RPMI7951 (cell line): ENCODE data around the gene BICRA. TPM values are rescaled to one million over a fixed set of nuclear protein-coding genes. Genes with fewer than 3 reads are reported as not detected.

ENCODE experiments used
- DNase-seq: peaks from one replicate; pipeline ENCODE4 v3.0.0-alpha.2; 2012; ENCODE audit warnings: low read depth
- total RNA-seq: library from RNA; depleted of rRNA; stranded (reverse); fragments of >200 nt; shearing (Covaris generic); gene quantifications from 2 replicates; pipeline ENCODE4 v1.2.3, GENCODE V29; 2014

The BICRA gene
- total RNA-seq, 1 experiment from 2014 or later = 4.4 TPM

- DNase-seq = no peak
These were observed 7.6 kb upstream of the BICRA start for GRCh38 chr19:47601180-47601904.

GRCh38 chr19:47603706-47604565, 5.0 kb upstream of the BICRA start:
- no peak for DNase-seq

DNA sequence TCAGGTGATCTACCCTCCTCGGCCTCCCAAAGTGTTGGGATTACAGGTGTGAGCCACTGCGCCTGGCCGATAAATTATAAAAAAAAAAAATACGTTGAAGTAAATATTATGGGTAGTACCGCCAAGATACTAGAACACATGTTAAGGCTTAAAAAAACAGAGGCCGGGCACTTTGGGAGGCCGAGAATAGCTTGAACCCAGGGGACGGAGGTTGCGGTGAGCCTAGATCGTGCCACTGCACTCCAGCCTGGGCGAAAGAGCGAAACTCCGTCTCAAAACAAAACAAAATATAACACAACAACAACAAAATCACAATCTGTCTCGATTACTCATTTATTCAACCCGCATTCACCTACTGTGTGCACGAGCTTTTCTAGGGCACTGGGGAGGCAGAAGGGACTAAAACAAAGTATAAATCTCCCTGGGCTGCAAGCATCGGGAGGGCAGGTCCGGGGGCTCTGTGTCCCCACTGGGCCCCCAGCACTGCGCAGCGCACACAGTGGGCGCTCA, 1.3 kb upstream of the BICRA start:
- DNase-seq = no peak

GRCh38 chr19:47608074-47608918, 638 bp upstream of the BICRA start:
- peak; percentile 93 for DNase-seq

GRCh38 chr19:47609906-47610894, 1.3 kb downstream of the BICRA start:
- peak; percentile 56 for DNase-seq

DNA sequence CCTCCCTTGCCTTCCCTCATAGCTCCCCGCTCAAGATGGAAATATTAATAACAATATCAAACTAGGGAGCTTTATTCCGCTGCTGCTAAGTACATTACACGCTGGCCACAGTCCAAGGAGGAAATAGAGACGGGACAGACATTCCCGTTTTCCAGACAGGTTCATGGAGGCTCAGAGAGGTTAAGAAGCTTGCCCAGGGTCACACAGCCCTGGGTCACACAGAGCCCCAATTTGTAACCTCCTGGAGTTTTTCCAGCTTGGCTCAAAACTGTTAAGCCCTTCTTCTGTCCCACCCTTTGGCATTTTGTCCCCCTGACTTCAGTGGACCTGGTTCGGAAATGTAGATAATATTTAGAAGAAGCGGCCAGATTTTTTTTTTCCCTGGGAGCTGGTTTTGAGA, 2.0 kb downstream of the BICRA start:
- no peak for DNase-seq

- no peak for DNase-seq
These were observed 4.5 kb downstream of the BICRA start for GRCh38 chr19:47613165-47614020.

GRCh38 chr19:47614021-47614295, 5.0 kb downstream of the BICRA start:
- DNase-seq = no peak

DNA sequence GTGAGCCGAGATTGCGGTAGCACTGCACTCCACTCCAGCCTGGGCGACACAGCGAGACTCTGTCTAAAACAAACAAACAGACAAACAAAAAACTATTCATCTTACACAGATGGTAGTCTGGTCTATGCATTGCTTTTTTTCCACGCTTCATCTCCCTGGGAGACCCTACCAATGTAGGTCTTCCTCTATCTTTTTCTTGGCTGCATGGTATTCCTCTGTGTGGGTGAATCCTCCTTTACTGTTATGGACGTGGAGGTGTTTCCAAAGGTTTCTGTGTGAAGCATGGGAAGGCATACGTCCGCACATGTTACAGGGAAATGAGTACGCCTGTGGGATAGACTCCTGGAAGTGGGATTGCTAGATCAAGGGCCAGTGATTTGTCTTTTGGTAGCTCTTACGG, 5.6 kb downstream of the BICRA start:
- no peak for DNase-seq

DNA sequence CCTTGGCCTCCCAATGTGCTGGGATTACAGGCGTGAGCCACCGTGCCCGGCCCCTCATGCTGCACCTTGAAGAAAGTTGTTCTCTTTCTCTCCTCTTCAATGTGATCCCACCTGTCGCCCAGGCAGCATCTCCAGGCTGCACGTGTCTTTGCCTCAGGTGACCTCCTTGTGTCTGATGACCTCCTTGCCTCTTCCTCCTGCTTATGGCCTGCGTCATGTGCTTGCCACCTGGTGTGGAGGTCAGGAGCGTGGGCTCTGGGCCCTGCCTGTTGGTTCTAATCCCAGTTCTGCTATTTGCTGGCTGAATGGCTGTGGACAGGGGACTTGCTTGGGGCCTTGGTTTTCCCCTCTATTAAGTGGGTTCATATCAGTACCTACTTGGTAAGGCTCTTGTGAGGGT, 6.3 kb downstream of the BICRA start:
- no peak for DNase-seq

DNA sequence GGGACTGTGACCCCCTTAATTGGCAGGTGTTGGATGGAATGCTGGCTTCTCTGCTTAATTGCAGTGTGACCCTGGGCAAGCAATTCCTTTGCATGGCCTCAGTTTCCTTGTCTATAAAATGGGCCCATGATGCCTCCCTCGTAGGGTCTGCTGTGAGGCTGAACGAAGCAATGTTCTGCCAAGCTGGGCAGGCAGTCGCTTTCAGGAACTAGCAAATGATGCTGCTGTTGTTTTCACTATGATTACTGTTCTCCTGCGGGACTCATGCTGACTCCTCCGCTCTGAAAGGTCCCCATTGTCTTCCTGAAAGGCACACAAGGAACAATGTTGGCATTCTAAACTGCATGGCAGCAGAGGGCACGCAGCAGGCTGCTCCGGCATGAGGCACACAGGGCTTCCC, 6.8 kb downstream of the BICRA start:
- no peak for DNase-seq

DNA sequence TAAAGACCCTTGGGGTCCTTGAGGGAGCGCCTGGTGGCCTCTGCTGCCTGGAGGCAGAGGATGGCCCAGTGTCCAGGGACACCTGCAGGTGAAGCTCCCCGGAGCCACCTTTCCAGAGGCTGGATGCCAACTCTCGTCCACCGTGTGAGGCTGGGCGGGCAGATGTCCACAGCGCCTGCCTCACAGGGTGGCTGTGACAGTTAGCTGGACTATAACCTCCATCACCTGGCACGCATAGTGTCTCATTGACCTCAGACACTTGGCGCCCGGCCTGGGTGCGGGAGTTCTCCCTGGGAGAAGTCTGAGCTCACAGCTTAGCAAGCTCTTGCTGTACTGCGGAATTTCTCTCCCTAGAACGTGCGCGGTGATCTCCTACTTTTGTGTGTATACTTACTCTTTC, 9.8 kb downstream of the BICRA start:
- no peak for DNase-seq

GRCh38 chr19:47619763-47620162, 10.8 kb downstream of the BICRA start:
- no peak for DNase-seq

GRCh38 chr19:47623151-47623920, 14.4 kb downstream of the BICRA start:
- no peak for DNase-seq

DNA sequence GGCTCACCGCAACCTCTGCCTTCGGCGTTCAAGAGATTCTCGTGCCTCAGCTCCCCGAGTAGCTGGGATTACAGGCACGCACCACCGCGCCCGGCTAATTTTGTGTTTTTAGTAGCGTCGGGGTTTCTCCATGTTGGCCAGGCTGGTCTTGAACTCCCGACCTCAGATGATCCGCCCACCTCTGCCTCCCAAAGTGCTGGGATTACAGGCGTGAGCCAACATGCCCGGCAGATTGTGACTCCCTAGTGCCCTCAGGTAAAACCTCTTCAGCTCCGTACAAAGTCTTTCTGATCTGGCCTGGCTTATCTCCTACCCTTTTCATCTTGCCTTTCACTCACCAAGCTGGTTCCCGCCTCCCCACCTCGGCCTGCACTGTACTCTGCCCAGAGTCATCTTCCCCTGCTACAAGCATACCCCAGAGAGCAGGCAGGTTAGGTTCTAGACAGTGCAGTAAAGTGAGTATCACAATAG, 15.0 kb downstream of the BICRA start:
- DNase-seq = no peak

DNA sequence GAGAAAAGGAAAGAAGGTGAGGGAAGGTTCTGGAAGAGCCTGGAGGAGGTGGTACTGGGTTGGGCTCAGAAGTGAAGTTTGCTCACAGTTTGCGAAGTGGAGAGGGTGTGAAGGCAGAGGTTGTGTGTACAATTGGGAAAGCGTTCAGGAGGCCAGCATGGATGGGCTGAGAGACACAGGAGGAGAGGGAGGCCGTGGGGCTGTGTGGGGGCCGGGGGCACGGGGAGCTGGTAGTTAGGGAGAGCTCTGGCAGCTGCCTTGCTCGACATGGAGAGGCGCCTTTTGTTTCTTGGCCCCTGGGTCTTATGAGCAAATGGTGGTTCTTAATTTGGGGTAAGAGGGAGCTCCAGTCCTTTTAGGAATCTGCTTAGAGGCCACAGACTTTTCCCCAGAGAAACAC, 16.7 kb downstream of the BICRA start:
- no peak for DNase-seq

GRCh38 chr19:47626238-47626637, 17.3 kb downstream of the BICRA start:
- no peak for DNase-seq

DNA sequence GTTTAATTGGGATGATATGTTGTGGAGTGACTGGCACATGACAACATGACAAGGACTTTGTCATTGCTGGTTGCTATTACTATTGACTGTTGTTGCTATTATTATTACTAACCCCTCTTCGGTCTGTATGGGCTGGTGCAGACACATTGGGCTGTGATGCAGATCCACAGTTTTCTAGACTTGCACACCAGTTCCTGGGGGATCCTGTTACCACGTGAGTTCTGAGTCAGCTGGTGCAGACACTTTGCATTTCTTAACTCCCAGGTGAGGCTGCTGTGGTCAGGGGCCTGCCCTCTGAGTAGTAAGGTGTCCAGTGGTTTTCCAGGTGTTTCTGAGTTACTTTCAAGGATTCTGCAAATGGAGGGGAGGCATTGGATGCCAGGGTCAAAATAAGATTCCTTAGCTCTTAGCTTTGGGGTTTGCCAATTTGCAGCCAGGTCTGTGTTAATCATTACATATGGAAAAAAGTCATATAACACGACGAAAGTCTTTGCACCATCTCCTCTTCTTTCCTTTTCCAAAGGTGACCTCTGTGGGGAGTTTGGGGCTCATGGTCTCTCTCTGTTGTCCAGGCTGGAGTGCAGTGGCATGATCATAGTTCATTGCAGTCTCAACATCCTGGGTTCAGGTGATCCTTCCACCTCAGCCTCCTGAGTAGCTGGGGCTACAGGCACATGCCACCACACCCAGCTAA, 19.3 kb downstream of the BICRA start:
- DNase-seq = no peak

DNA sequence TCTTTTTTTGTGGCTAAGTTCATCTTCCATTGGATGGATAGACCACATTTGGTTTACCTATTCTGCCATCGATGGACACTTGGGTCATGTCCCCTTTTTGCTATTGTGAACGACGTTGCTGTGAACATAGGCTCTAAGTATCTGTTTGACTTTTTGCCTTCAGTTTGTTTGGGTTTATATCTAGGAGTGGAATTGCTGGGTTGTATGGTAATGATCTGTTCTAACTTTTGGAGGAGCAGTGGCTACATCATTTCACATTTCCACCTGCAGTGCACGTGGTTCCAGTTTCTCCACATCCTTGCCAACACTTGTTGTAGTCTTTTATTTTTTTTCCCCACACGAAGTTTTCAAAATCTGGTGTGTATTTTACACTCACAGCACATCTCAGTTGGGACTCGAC, 21.7 kb downstream of the BICRA start:
- DNase-seq = no peak
